Lung (tissue), 12 donors: ENCODE data around the gene NEO1. TPM values are rescaled to one million over a fixed set of nuclear protein-coding genes. Genes with fewer than 3 reads are reported as not detected.

Source experiments
- ATAC-seq: fragments of 200-7000 bp; cut with Tn5 transposase; one replicate; pipeline ENCODE4 v1.9.1; 2020; ENCODE audit warnings: moderate number of reproducible peaks; ENCODE audit not compliant: insufficient read depth, low FRiP score
- DNase-seq, 3 donors: peaks; one replicate each; pipeline ENCODE4 v3.0.0-alpha.2; 2013 to 2017
- H3K27ac ChIP-seq, 2 donors: one replicate each; pipeline ENCODE4 v1.5.1; 2013; ENCODE audit warnings: mild to moderate bottlenecking in 2 of 2, moderate library complexity in 2 of 2, control low read depth in 1 of 2, inconsistent platforms in 1 of 2, low read depth in 1 of 2, low read length in 1 of 2
- H3K27me3 ChIP-seq, 3 donors: one replicate each; pipeline ENCODE4 v1.5.1; 2013; ENCODE audit warnings: low read length in 2 of 3; ENCODE audit not compliant: control insufficient read depth in 3 of 3, insufficient read depth in 3 of 3
- H3K36me3 ChIP-seq, 4 donors: one replicate each; pipeline ENCODE4 v1.5.1; 2013; ENCODE audit warnings: low read length in 4 of 4, mild to moderate bottlenecking in 1 of 4, moderate library complexity in 1 of 4; ENCODE audit not compliant: control insufficient read depth in 4 of 4, insufficient read depth in 4 of 4
- H3K4me1 ChIP-seq, 5 donors: one replicate each; pipeline ENCODE4 v1.5.1; 2013; ENCODE audit warnings: low read length in 5 of 5, mild to moderate bottlenecking in 2 of 5, moderate library complexity in 1 of 5; ENCODE audit not compliant: control insufficient read depth in 5 of 5, insufficient read depth in 5 of 5
- H3K4me3 ChIP-seq: one replicate; pipeline ENCODE4 v1.5.1; 2013; ENCODE audit warnings: mild to moderate bottlenecking, control low read depth, moderate library complexity
- H3K9ac ChIP-seq, 2 donors: one replicate each; pipeline ENCODE4 v1.5.1; 2013; ENCODE audit warnings: low read length in 2 of 2, control low read depth in 1 of 2; ENCODE audit not compliant: insufficient read depth in 1 of 2
- H3K9me3 ChIP-seq, 4 donors: one replicate each; pipeline ENCODE4 v1.5.1; 2013; ENCODE audit warnings: low read length in 3 of 4, mild to moderate bottlenecking in 1 of 4, moderate library complexity in 1 of 4; ENCODE audit not compliant: control insufficient read depth in 4 of 4, insufficient read depth in 3 of 4
- WGBS, 2 donors: extraction: QIAGEN DNeasy Blood & Tissue Kit; methylation state at CpG; one replicate each; pipeline ENCODE4 v1.1.7; 2013; 5-methylcytosine and 5-hydroxymethylcytosine counted together
- polyA plus RNA-seq, 2 donors: library from polyadenylated mRNA; stranded (reverse); fragments of 200-250 nt; gene quantifications; one replicate each; pipeline ENCODE4 v1.2.1, GENCODE V29; 2013
- total RNA-seq, 2 donors: library from RNA; depleted of rRNA in 1 of 2; stranded (reverse); fragments of >200 nt in 1 of 2; gene quantifications; one replicate each; pipeline ENCODE4 v1.2.1, GENCODE V29; 2014 to 2021
- TF ChIP-seq, protein P1 (sequence below): IDR thresholded peaks from 2 replicates; pipeline ENCODE4 v1.5.1; 2012; ENCODE audit warnings: mild to moderate bottlenecking; ENCODE audit errors: control extremely low read depth, extremely low read depth
- donor health status: control.
- donor health status: control.
- donor health status: Bipolar disorder and iron deficiency.
- donor health status: healthy.
- donor health status: DM: yes; HTN: yes; CAD: no.

Gene NEO1
- total and polyA plus RNA-seq, 4 donors, result 6.9 to 70.8 (median 16.5) TPM

DNA sequence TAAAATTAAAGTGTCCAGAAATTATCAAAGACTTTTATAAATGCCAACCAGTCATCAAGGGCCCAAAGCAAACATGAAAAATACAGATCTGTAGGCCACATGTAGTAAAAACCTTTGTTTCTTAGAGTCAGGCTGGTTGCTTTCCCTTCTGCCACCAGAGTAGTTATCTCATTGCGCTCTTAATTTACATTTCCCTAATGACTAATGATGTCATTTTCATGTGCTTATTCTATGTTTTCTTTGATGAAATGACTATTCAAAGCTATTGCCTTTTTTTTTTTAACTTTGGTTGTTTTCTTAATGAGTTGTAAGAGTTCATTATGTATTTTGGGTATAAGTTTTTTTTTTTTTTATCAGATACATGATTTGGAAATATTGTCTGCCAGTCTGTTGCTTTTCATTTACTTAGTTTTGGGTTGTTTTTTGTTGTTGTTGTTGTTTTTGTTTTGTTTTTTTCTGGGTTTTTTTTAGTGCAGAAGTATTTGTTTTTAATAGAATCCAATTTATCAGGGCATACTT lies 175.9 kb downstream of the NEO1 start:
- no peak for DNase-seq
- Histone ChIP-seq H3K27ac (no peak overlapping the region), H3K4me1 (no peaks in the 10 kb centered on the region), H3K36me3 (peaks cover 0 to 5% (median 3%) of the 10 kb centered on the region in 4 donors), H3K9me3 (no peaks in the 10 kb centered on the region), H3K9ac (no peak overlapping the region), H3K27me3 (no peaks in the 10 kb centered on the region), H3K4me3 (no peak overlapping the region)
- WGBS, 2 donors, result 99 to 100% methylated on average over 1 of the region's 1 CpG
- TF ChIP-seq, protein P1, sequence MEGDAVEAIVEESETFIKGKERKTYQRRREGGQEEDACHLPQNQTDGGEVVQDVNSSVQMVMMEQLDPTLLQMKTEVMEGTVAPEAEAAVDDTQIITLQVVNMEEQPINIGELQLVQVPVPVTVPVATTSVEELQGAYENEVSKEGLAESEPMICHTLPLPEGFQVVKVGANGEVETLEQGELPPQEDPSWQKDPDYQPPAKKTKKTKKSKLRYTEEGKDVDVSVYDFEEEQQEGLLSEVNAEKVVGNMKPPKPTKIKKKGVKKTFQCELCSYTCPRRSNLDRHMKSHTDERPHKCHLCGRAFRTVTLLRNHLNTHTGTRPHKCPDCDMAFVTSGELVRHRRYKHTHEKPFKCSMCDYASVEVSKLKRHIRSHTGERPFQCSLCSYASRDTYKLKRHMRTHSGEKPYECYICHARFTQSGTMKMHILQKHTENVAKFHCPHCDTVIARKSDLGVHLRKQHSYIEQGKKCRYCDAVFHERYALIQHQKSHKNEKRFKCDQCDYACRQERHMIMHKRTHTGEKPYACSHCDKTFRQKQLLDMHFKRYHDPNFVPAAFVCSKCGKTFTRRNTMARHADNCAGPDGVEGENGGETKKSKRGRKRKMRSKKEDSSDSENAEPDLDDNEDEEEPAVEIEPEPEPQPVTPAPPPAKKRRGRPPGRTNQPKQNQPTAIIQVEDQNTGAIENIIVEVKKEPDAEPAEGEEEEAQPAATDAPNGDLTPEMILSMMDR, result no peak
- ATAC-seq, result no peak

DNA sequence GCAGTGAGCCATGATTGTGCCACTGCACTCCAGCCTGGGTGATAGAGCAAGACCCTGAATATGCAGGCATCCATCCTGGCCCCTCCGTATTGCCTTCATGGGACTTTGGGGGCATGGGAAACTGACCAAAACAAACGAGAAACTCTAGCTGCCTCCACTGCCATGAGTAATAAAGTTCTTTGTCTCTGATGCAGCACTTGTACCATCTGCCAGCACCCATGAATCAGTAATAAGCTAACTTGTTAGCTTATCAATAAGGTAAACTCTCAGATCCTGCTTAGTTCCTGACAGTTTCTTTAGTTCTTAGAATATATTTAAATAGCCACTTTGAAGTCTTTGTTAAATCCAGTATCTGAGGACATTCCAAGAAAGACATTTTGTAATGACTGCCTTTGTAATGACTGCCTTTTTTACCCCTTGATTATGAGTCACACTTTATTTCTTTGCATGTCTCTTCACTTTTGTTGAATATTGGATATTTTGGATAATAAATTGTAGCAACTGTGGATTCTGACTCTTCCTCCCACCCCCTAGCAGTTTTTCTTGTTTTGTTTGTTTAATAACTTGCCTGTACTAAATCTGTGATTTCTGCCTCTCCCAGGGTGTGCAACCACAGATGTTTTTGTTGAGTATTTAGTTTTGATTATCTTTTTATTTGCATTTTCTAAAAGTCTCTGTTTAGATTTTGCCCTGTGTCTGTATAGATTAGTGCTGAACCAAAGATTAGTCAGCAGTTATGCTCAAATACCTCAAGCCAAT lies 179.6 kb downstream of the NEO1 start:
- no peak overlapping the region for H3K4me3 ChIP-seq

DNA sequence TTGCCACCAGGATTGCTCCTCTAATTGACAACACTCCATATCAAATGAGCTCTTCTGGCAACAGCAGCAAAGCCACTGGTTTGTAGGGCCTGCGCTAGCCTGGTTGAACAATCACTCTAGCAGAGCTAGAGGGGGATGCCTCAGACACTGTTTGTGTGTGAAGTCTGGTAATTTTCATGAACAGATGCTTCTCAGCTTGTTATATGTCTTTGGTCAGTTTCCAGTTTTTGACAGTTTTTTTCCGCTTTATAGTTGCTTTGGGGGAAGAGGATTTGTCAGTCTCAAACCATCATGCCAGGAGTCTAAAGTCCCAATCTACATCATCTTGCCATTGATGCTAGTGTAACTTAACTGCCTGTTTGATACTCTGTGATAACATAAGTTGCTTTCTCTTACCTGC lies 180.5 kb downstream of the NEO1 start:
- Histone ChIP-seq H3K27me3 (no peaks in the 10 kb centered on the region), H3K4me3 (no peak overlapping the region), H3K9me3 (no peaks in the 10 kb centered on the region), H3K4me1 (no peaks in the 10 kb centered on the region), H3K27ac (no peak overlapping the region), H3K36me3 (peaks cover 0 to 14% (median under 1%) of the 10 kb centered on the region in 4 donors), H3K9ac (no peak overlapping the region)
- 96 to 98% methylated on average over 2 of the region's 2 CpGs for WGBS, 2 donors
- ATAC-seq (no peak), DNase-seq (no peak)
- TF ChIP-seq, protein P1, result no peak

More for the DNA sequence above, 179.6 kb downstream of the NEO1 start:
- 78 to 84% methylated on average over 2 of the region's 2 CpGs for WGBS, 2 donors
- Histone ChIP-seq H3K27me3 (no peaks in the 10 kb centered on the region), H3K9me3 (no peaks in the 10 kb centered on the region), H3K4me1 (no peaks in the 10 kb centered on the region), H3K36me3 (peaks cover 0 to 13% (median 2%) of the 10 kb centered on the region in 4 donors), H3K27ac (no peak overlapping the region), H3K9ac (no peak overlapping the region)
- TF ChIP-seq, protein P1, result no peak
- DNase-seq (no peak), ATAC-seq (no peak)
